PC-9 (cell line): ENCODE measurements around the gene ZNF174.

ENCODE experiments used
- EZH2 ChIP-seq: fragments of 200-600 bp; sonication (generic); IDR thresholded peaks from 2 replicates; pipeline ENCODE4 v1.8.0; 2017; ENCODE audit warnings: antibody characterized with exemption, low read depth
- TF ChIP-seq, protein P1 (sequence below): fragments of 200-600 bp; sonication (generic); conservative IDR thresholded peaks from 2 replicates; pipeline ENCODE4 v1.6.1; 2017; ENCODE audit warnings: mixed run types, antibody characterized with exemption, mild to moderate bottlenecking, moderate library complexity

DNA sequence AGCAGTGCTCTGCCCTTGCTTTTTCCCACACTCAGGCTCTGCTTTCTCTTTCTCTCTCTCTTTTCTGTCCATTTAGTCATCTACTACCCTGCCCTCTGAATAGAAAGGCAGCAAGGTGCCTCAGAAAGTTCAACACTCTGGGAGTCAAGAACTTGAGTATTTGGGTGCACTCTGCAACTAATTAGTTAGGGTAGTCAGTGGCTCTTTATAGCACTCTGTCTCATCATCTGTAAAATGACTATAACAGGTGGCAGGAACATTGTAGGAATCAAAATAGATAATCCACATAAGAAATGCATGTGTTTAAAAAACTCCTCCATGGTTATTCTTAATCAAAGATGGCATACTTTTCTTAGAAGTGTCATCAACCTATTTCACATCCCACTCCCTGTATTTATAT, 38.1 kb upstream of the ZNF174 start:
- TF ChIP-seq, protein P1, sequence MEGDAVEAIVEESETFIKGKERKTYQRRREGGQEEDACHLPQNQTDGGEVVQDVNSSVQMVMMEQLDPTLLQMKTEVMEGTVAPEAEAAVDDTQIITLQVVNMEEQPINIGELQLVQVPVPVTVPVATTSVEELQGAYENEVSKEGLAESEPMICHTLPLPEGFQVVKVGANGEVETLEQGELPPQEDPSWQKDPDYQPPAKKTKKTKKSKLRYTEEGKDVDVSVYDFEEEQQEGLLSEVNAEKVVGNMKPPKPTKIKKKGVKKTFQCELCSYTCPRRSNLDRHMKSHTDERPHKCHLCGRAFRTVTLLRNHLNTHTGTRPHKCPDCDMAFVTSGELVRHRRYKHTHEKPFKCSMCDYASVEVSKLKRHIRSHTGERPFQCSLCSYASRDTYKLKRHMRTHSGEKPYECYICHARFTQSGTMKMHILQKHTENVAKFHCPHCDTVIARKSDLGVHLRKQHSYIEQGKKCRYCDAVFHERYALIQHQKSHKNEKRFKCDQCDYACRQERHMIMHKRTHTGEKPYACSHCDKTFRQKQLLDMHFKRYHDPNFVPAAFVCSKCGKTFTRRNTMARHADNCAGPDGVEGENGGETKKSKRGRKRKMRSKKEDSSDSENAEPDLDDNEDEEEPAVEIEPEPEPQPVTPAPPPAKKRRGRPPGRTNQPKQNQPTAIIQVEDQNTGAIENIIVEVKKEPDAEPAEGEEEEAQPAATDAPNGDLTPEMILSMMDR, result no peak
- TF ChIP-seq EZH2, result no peak
